NT2/D1 (cell line): Measurements from ENCODE around the gene MCTP1.
A peak's percentile ranks its signal among the peaks of the same experiment; 100 is the strongest.
"Not testable (repeated sequence)": the region's sequence is repeated elsewhere in the genome, so short reads cannot be mapped to it uniquely, and the experiment has no call there.

ENCODE experiments used
- DNase-seq: peaks from one replicate; pipeline ENCODE4 v3.0.0-alpha.2; 2011; ENCODE audit warnings: low read depth, low spot score
- H3K27me3 ChIP-seq: 2 replicates; pipeline ENCODE4 v1.6.0; 2011; ENCODE audit warnings: mild to moderate bottlenecking; ENCODE audit not compliant: insufficient read length, insufficient read depth
- H3K36me3 ChIP-seq: 2 replicates; pipeline ENCODE4 v1.6.1; 2011; ENCODE audit warnings: mild to moderate bottlenecking, low read length, mixed read lengths; ENCODE audit not compliant: insufficient read depth, insufficient read length
- H3K4me1 ChIP-seq: 2 replicates; pipeline ENCODE4 v1.5.1; 2011; ENCODE audit not compliant: insufficient read depth, insufficient read length
- H3K4me3 ChIP-seq: 2 replicates; pipeline ENCODE4 v1.5.1; 2011; ENCODE audit warnings: low read depth; ENCODE audit not compliant: insufficient read length
- H3K9ac ChIP-seq: 2 replicates; pipeline ENCODE4 v1.6.0; 2011; ENCODE audit warnings: low read depth; ENCODE audit not compliant: insufficient read length
- H3K9me3 ChIP-seq: 2 replicates; pipeline ENCODE4 v1.5.1; 2011; ENCODE audit warnings: mild to moderate bottlenecking, low read length; ENCODE audit not compliant: insufficient read depth
- SUZ12 ChIP-seq: IDR thresholded peaks from 2 replicates; pipeline ENCODE4 v1.6.1; 2011; ENCODE audit not compliant: insufficient read length, insufficient read depth; ENCODE audit errors: extremely low read depth
- YY1 ChIP-seq: IDR thresholded peaks from 2 replicates; pipeline ENCODE4 v1.6.1; 2011; ENCODE audit not compliant: insufficient read length, insufficient read depth
- ZNF274 ChIP-seq: IDR thresholded peaks from 2 replicates; pipeline ENCODE4 v1.6.1; 2011; ENCODE audit warnings: mild to moderate bottlenecking, low read depth, low read length

MCTP1 gene

GRCh38 chr5:94976853-94977252 is 308.0 kb downstream of the MCTP1 start:
- H3K9me3 ChIP-seq = no peaks in the 10 kb centered on the region
- TF ChIP-seq YY1 = no peak
- TF ChIP-seq ZNF274 = no peak
- no peak for TF ChIP-seq SUZ12
- H3K9ac ChIP-seq = no peak overlapping the region
- no peaks in the 10 kb centered on the region for H3K36me3 ChIP-seq
- no peak overlapping the region for H3K4me3 ChIP-seq
- H3K4me1 ChIP-seq = no peaks in the 10 kb centered on the region
- no peak for DNase-seq
- no peaks in the 10 kb centered on the region for H3K27me3 ChIP-seq

DNA sequence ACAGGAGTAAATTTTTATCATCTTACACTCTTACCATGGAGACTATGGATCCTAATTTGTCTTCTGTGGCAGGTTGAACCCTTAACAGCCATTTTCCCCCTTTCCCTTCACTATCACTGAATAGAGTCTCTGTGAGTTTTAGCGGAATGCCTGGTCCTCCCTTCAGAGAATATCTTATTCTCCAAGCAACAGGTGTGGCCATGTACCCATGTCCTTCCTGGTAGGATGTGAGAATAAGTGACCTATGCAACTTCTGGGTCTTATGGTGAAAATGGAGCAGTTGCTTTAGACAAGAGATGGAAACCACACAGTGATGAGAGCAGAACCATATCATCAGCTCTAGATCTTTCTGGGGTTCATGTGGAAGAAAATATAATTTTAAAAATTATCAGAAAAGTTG is 312.6 kb downstream of the MCTP1 start:
- H3K36me3 ChIP-seq = no peaks in the 10 kb centered on the region
- no peaks in the 10 kb centered on the region for H3K9me3 ChIP-seq
- no peak for DNase-seq
- H3K9ac ChIP-seq = no peak overlapping the region
- TF ChIP-seq ZNF274 = no peak
- TF ChIP-seq YY1 = no peak
- no peak for TF ChIP-seq SUZ12
- H3K4me3 ChIP-seq = no peak overlapping the region
- H3K4me1 ChIP-seq = no peaks in the 10 kb centered on the region
- H3K27me3 ChIP-seq = no peaks in the 10 kb centered on the region

- Histone ChIP-seq H3K36me3 (no peaks in the 10 kb centered on the region), H3K27me3 (no peaks in the 10 kb centered on the region), H3K4me3 (no peak overlapping the region), H3K9ac (no peak overlapping the region), H3K9me3 (no peaks in the 10 kb centered on the region), H3K4me1 (no peaks in the 10 kb centered on the region)
- DNase-seq = no peak
- no peak for TF ChIP-seq SUZ12
- no peak for TF ChIP-seq ZNF274
- TF ChIP-seq YY1 = no peak
These were observed 315.7 kb downstream of the MCTP1 start for GRCh38 chr5:94969174-94969573.

GRCh38 chr5:94968507-94969095 is 316.3 kb downstream of the MCTP1 start:
- peak; percentile 33 for DNase-seq
- H3K27me3 ChIP-seq = no peaks in the 10 kb centered on the region
- no peak overlapping the region for H3K9ac ChIP-seq
- no peak overlapping the region for H3K4me3 ChIP-seq
- H3K36me3 ChIP-seq = no peaks in the 10 kb centered on the region
- no peaks in the 10 kb centered on the region for H3K4me1 ChIP-seq
- TF ChIP-seq SUZ12 (no peak), ZNF274 (no peak), YY1 (no peak)
- H3K9me3 ChIP-seq = no peaks in the 10 kb centered on the region

DNA sequence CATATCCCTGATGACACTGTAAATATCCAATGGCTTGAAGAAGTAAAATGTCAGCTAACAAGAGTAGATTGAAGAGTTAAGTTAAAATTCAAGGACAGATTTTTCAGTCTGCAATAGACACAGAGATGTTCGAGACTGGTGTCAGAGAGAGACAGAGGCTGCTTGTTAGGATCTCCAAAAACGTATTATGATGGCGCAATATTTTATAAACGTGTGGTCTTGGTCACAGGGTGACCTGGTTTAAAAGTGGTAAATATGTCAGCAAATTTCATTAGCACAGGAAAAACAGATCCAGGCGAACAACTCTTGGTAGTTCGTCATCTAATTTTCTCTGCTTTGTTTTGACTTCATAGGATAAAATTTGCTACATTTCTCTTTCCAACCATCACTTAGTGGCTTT is 317.4 kb downstream of the MCTP1 start:
- H3K4me3 ChIP-seq = no peak overlapping the region
- no peak for TF ChIP-seq ZNF274
- TF ChIP-seq SUZ12 = no peak
- no peak for TF ChIP-seq YY1

GRCh38 chr5:94959279-94959678 is 325.6 kb downstream of the MCTP1 start:
- H3K36me3 ChIP-seq, H3K4me1 ChIP-seq, H3K9me3 ChIP-seq, H3K27me3 ChIP-seq, DNase-seq, H3K4me3 ChIP-seq, H3K9ac ChIP-seq: not testable (repeated sequence)

More for the DNA sequence above, 317.4 kb downstream of the MCTP1 start:
- Histone ChIP-seq H3K36me3 (no peaks in the 10 kb centered on the region), H3K9ac (no peak overlapping the region), H3K9me3 (no peaks in the 10 kb centered on the region), H3K4me1 (no peaks in the 10 kb centered on the region), H3K27me3 (no peaks in the 10 kb centered on the region)
- DNase-seq = no peak

DNA sequence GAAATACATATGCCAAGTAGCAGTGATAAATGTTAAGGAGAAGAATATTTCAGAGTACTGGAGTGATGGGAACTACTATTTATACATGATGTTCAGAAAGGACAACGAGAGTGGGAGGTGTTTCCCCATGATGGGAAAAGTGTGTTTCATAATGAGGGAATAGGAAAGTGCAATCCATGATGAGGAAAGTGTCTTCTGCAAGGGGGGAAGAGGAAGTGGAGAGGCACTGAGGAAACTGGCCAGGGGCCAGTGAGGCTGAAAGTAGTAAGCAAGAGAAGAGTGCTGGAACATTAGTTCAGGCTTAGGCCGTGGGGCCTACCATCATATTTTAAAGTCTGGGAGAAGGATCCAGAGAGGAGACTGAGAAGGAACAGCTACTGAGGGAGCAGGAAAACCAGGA is 339.2 kb downstream of the MCTP1 start:
- DNase-seq = no peak
- TF ChIP-seq SUZ12 = no peak
- no peak for TF ChIP-seq ZNF274
- no peak for TF ChIP-seq YY1
- no peaks in the 10 kb centered on the region for H3K27me3 ChIP-seq
- H3K4me3 ChIP-seq = no peak overlapping the region
- no peaks in the 10 kb centered on the region for H3K9me3 ChIP-seq
- H3K9ac ChIP-seq = no peak overlapping the region
- no peaks in the 10 kb centered on the region for H3K4me1 ChIP-seq
- H3K36me3 ChIP-seq = no peaks in the 10 kb centered on the region

GRCh38 chr5:94944160-94944559 is 340.7 kb downstream of the MCTP1 start:
- no peak for TF ChIP-seq SUZ12
- no peak for TF ChIP-seq ZNF274
- no peak for TF ChIP-seq YY1
- Histone ChIP-seq H3K9me3 (no peaks in the 10 kb centered on the region), H3K4me1 (no peaks in the 10 kb centered on the region), H3K27me3 (no peaks in the 10 kb centered on the region), H3K36me3 (no peaks in the 10 kb centered on the region), H3K9ac (no peak overlapping the region), H3K4me3 (no peak overlapping the region)
- DNase-seq = no peak
